Nephron (organoid): ENCODE results near the gene TTC33.
A peak's percentile ranks its signal among the peaks of the same experiment; 100 is the strongest.
"Not testable (repeated sequence)": the region's sequence is repeated elsewhere in the genome, so short reads cannot be mapped to it uniquely, and the experiment has no call there.

Source experiments
- H3K27ac Mint-ChIP-seq, 3 experiments: 2 replicates each; pipeline ENCODE4 v1.8.0; 2020; ENCODE audit warnings: mixed read lengths in 3 of 3, mild to moderate bottlenecking in 2 of 3, moderate library complexity in 1 of 3
- H3K27me3 Mint-ChIP-seq: 2 replicates; pipeline ENCODE4 v1.8.0; 2021; ENCODE audit warnings: low read depth, mild to moderate bottlenecking, moderate library complexity, mixed read lengths
- H3K36me3 Mint-ChIP-seq: 2 replicates; pipeline ENCODE4 v1.8.0; 2020; ENCODE audit warnings: low read depth, mixed read lengths
- H3K4me1 Mint-ChIP-seq: 2 replicates; pipeline ENCODE4 v1.8.0; 2020; ENCODE audit warnings: mixed read lengths
- H3K4me3 Mint-ChIP-seq, 3 experiments: 2 replicates each; pipeline ENCODE4 v1.8.0; 2020; ENCODE audit warnings: mild to moderate bottlenecking in 3 of 3, mixed read lengths in 3 of 3, moderate library complexity in 2 of 3
- H3K9me3 Mint-ChIP-seq: 2 replicates; pipeline ENCODE4 v1.8.0; 2020; ENCODE audit warnings: mixed read lengths
- TF ChIP-seq, protein P1 (sequence below), 3 experiments: fragments of 200-600 bp; sonication (generic); IDR thresholded peaks; one replicate each; pipeline ENCODE4 v1.5.0; 2021; ENCODE audit warnings: antibody characterized with exemption in 3 of 3; ENCODE audit not compliant: unreplicated experiment in 3 of 3

The TTC33 gene

GRCh38 chr5:40735609-40736008, 20.2 kb downstream of the TTC33 start:
- TF ChIP-seq, protein P1, sequence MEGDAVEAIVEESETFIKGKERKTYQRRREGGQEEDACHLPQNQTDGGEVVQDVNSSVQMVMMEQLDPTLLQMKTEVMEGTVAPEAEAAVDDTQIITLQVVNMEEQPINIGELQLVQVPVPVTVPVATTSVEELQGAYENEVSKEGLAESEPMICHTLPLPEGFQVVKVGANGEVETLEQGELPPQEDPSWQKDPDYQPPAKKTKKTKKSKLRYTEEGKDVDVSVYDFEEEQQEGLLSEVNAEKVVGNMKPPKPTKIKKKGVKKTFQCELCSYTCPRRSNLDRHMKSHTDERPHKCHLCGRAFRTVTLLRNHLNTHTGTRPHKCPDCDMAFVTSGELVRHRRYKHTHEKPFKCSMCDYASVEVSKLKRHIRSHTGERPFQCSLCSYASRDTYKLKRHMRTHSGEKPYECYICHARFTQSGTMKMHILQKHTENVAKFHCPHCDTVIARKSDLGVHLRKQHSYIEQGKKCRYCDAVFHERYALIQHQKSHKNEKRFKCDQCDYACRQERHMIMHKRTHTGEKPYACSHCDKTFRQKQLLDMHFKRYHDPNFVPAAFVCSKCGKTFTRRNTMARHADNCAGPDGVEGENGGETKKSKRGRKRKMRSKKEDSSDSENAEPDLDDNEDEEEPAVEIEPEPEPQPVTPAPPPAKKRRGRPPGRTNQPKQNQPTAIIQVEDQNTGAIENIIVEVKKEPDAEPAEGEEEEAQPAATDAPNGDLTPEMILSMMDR (IDR thresholded peaks at IDR 0.05; ENCODE audit: unreplicated experiment in 3 of 3) = no peak
- Mint-ChIP-seq H3K27me3 (no peaks in the 10 kb centered on the region), H3K27ac (no peak overlapping the region), H3K4me1 (peaks cover 19% of the 10 kb centered on the region), H3K9me3 (peaks cover 8% of the 10 kb centered on the region), H3K36me3 (peaks cover 27% of the 10 kb centered on the region), H3K4me3 (no peak overlapping the region)

- H3K27ac Mint-ChIP-seq = peak overlapping the region; percentile 45 to 85 (median 83)
- no peak overlapping the region for H3K4me3 Mint-ChIP-seq
- TF ChIP-seq, protein P1 (IDR thresholded peaks at IDR 0.05; ENCODE audit: unreplicated experiment in 3 of 3) = no peak
- H3K36me3 Mint-ChIP-seq = peaks cover 21% of the 10 kb centered on the region
- no peaks in the 10 kb centered on the region for H3K27me3 Mint-ChIP-seq
- H3K9me3 Mint-ChIP-seq = peaks cover 4% of the 10 kb centered on the region
- H3K4me1 Mint-ChIP-seq = peaks cover 19% of the 10 kb centered on the region
Measured at GRCh38 chr5:40734986-40735385, 20.8 kb downstream of the TTC33 start.

DNA sequence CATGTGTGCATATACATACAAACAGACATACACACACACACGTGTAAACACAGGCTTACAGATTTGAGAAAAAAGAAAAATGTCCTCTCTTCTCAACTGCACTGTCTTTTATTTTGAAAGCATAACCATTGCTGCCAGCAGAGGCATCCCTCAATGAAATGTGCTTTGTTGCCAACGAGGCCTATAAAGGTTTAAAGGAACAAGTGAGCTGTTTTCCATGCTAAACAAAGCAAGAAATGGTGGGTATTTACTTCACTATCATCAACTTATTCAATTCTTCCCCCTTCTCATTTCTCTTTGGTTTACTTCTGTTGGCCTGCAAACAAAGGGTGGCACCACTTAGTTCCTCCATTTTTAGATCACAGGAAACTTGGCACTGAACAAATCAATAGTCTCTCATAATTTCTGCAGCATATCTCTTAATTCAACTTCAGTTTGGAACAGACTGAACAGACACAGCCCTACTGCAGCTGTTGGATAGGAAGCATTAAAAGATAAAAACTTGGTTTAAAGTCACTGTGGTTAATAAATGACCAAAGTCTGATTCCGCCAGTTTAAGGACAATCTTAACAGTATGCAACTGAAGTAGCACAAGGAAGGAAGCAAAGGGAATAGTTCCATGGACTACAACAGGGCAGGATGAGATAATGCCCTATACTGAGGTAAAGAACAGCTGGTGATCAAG, 21.7 kb downstream of the TTC33 start:
- Mint-ChIP-seq H3K9me3 (no peaks in the 10 kb centered on the region), H3K36me3 (peaks cover 14% of the 10 kb centered on the region), H3K27me3 (no peaks in the 10 kb centered on the region), H3K4me1 (peaks cover 19% of the 10 kb centered on the region), H3K4me3 (no peak overlapping the region), H3K27ac (peak overlapping the region; percentile 67 to 85 (median 83))
- TF ChIP-seq, protein P1 (IDR thresholded peaks at IDR 0.05; ENCODE audit: unreplicated experiment in 3 of 3) = no peak

- no peak overlapping the region for H3K4me3 Mint-ChIP-seq
- H3K27ac Mint-ChIP-seq = peak overlapping the region in 1 of 3 experiments; percentile 85
- TF ChIP-seq, protein P1 (IDR thresholded peaks at IDR 0.05; ENCODE audit: unreplicated experiment in 3 of 3) = no peak
- H3K27me3 Mint-ChIP-seq = no peaks in the 10 kb centered on the region
- H3K4me1 Mint-ChIP-seq = peaks cover 19% of the 10 kb centered on the region
- H3K9me3 Mint-ChIP-seq = no peaks in the 10 kb centered on the region
- peaks cover 13% of the 10 kb centered on the region for H3K36me3 Mint-ChIP-seq
Measured at GRCh38 chr5:40733434-40733833, 22.3 kb downstream of the TTC33 start.

DNA sequence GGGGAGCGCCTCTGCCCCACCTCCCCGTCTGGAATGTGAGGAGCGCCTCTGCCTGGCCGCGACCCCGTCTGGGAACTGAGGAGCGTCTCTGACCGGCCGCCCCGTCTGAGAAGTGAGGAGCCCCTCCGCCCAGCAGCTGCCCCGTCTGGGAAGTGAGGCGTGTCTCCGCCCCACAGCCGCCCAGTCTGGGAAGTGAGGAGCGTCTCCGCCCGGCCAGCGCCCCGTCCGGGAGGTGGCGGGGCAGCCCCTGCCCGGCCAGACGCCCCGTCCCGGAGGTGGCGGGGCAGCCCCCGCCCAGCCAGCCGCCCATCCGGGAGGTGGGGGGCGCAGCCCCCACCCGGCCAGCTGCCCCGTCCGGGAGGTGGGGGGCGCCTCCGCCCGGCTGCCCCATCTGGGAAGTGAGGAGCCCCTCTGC, 33.3 kb downstream of the TTC33 start:
- H3K4me3 Mint-ChIP-seq, H3K27ac Mint-ChIP-seq, H3K27me3 Mint-ChIP-seq, H3K4me1 Mint-ChIP-seq: not testable (repeated sequence)
- peaks cover 32% of the 10 kb centered on the region for H3K9me3 Mint-ChIP-seq
- H3K36me3 Mint-ChIP-seq = peaks cover 84% of the 10 kb centered on the region

DNA sequence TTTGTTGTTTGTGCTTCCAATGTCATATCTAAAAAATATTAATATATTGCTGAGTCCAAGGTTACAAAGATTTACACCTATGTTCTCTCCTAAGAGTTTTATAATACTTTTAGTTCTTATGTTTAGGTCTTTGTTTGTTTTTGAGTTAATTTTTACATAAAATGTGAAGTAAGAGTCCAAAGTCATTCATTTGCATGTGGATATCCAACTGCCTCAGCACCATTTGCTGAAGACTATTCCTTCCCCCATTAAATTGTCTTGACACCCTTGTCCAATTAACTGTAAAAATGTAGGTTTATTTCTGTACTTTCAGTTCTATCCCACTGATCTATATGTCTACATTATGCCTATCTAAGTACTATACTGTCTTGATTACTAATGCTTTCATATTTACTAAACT, 35.7 kb downstream of the TTC33 start:
- H3K27me3 Mint-ChIP-seq = no peaks in the 10 kb centered on the region
- H3K9me3 Mint-ChIP-seq = peaks cover 29% of the 10 kb centered on the region
- no peaks in the 10 kb centered on the region for H3K4me1 Mint-ChIP-seq
- TF ChIP-seq, protein P1 (IDR thresholded peaks at IDR 0.05; ENCODE audit: unreplicated experiment in 3 of 3) = no peak
- H3K4me3 Mint-ChIP-seq = no peak overlapping the region
- peaks cover 75% of the 10 kb centered on the region for H3K36me3 Mint-ChIP-seq
- H3K27ac Mint-ChIP-seq = no peak overlapping the region
